Smooth muscle cell (in vitro differentiated cells): Measurements from ENCODE around the gene CACNA1C. TPM values are rescaled to one million over a fixed set of nuclear protein-coding genes. Genes with fewer than 3 reads are reported as not detected.

Experiments
- DNase-seq: peaks from one replicate; lab custom pipeline; 2025; ENCODE audit not compliant: unreplicated experiment; lab: John Stamatoyannopoulos, UW
- H2AFZ ChIP-seq: fragments of 200-600 bp; sonication (generic); 2 replicates; pipeline ENCODE4 v1.6.0; 2016; ENCODE audit warnings: antibody characterized with exemption, low read depth, mild to moderate bottlenecking
- H3F3A ChIP-seq: fragments of 200-600 bp; sonication (generic); 2 replicates; pipeline ENCODE4 v1.6.0; 2017; ENCODE audit warnings: antibody characterized with exemption, low read depth
- H3K27ac ChIP-seq: fragments of 200-600 bp; sonication (generic); 2 replicates; pipeline ENCODE4 v1.5.1; 2016; ENCODE audit warnings: low read depth, mild to moderate bottlenecking
- H3K27me3 ChIP-seq: fragments of 200-600 bp; sonication (generic); 2 replicates; pipeline ENCODE4 v1.6.1; 2016; ENCODE audit warnings: low read depth, mild to moderate bottlenecking
- H3K36me3 ChIP-seq: fragments of 200-600 bp; sonication (generic); 2 replicates; pipeline ENCODE4 v1.5.1; 2016; ENCODE audit warnings: low read depth
- H3K4me1 ChIP-seq: fragments of 200-600 bp; sonication (generic); 2 replicates; pipeline ENCODE4 v1.5.1; 2016; ENCODE audit warnings: low read depth
- H3K4me2 ChIP-seq: fragments of 200-600 bp; sonication (generic); 2 replicates; pipeline ENCODE4 v1.6.0; 2016; ENCODE audit warnings: mild to moderate bottlenecking
- H3K4me3 ChIP-seq: fragments of 200-600 bp; sonication (generic); 2 replicates; pipeline ENCODE4 v1.5.1; 2016; ENCODE audit warnings: mild to moderate bottlenecking
- H3K79me2 ChIP-seq: fragments of 200-600 bp; sonication (generic); 2 replicates; pipeline ENCODE4 v1.6.0; 2016; ENCODE audit warnings: low read depth, mild to moderate bottlenecking
- H3K9ac ChIP-seq: fragments of 200-600 bp; sonication (generic); 2 replicates; pipeline ENCODE4 v1.6.0; 2016; ENCODE audit warnings: low read depth
- H3K9me3 ChIP-seq: fragments of 200-600 bp; sonication (generic); replicated peaks from 2 replicates; pipeline ENCODE4 v1.5.1; 2016; ENCODE audit warnings: low read depth
- H4K20me1 ChIP-seq: fragments of 200-600 bp; sonication (generic); 2 replicates; pipeline ENCODE4 v1.6.0; 2016; ENCODE audit warnings: low read depth
- WGBS: methylation state at CpG from one replicate; pipeline ENCODE4 v1.1.7; 2016; ENCODE audit warnings: low lambda C conversion rate; 5-methylcytosine and 5-hydroxymethylcytosine counted together
- polyA plus RNA-seq: library from polyadenylated mRNA; unstranded; fragments of >200 nt; fragmentation: Nextera tagmentation; extraction: Ambion mirVana; gene quantifications from 2 replicates; pipeline ENCODE4 v1.2.1, GENCODE V29; 2016
- total RNA-seq: library from RNA; depleted of rRNA; stranded (reverse); fragments of >200 nt; gene quantifications from 2 replicates; pipeline ENCODE4 v1.2.3, GENCODE V29; 2014
- TF ChIP-seq, protein P1 (sequence below): fragments of 200-600 bp; sonication (generic); IDR thresholded peaks from 2 replicates; pipeline ENCODE4 v1.5.1; 2017; ENCODE audit warnings: borderline replicate concordance, mild to moderate bottlenecking, antibody characterized with exemption; ENCODE audit not compliant: insufficient read depth, poor library complexity, severe bottlenecking

The CACNA1C gene
- total and polyA plus RNA-seq, 2 experiments from 2014 or later, result 1.6 to 4.5 TPM

GRCh38 chr12:2487278-2487677, 434.5 kb downstream of the CACNA1C start:
- Histone ChIP-seq H3K9ac (no peak overlapping the region), H3K36me3 (no peaks in the 10 kb centered on the region), H3K27me3 (no peaks in the 10 kb centered on the region), H2AFZ (no peak overlapping the region), H3K4me3 (no peak overlapping the region), H3K9me3 (no peaks in the 10 kb centered on the region), H3K27ac (no peak overlapping the region), H3K4me1 (no peaks in the 10 kb centered on the region), H3K79me2 (no peaks in the 10 kb centered on the region), H3F3A (no peaks in the 10 kb centered on the region), H4K20me1 (no peaks in the 10 kb centered on the region), H3K4me2 (no peak overlapping the region)
- 65% methylated on average over 5 of the region's 5 CpGs for WGBS
- no peak for DNase-seq
- TF ChIP-seq, protein P1, sequence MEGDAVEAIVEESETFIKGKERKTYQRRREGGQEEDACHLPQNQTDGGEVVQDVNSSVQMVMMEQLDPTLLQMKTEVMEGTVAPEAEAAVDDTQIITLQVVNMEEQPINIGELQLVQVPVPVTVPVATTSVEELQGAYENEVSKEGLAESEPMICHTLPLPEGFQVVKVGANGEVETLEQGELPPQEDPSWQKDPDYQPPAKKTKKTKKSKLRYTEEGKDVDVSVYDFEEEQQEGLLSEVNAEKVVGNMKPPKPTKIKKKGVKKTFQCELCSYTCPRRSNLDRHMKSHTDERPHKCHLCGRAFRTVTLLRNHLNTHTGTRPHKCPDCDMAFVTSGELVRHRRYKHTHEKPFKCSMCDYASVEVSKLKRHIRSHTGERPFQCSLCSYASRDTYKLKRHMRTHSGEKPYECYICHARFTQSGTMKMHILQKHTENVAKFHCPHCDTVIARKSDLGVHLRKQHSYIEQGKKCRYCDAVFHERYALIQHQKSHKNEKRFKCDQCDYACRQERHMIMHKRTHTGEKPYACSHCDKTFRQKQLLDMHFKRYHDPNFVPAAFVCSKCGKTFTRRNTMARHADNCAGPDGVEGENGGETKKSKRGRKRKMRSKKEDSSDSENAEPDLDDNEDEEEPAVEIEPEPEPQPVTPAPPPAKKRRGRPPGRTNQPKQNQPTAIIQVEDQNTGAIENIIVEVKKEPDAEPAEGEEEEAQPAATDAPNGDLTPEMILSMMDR, result no peak

DNA sequence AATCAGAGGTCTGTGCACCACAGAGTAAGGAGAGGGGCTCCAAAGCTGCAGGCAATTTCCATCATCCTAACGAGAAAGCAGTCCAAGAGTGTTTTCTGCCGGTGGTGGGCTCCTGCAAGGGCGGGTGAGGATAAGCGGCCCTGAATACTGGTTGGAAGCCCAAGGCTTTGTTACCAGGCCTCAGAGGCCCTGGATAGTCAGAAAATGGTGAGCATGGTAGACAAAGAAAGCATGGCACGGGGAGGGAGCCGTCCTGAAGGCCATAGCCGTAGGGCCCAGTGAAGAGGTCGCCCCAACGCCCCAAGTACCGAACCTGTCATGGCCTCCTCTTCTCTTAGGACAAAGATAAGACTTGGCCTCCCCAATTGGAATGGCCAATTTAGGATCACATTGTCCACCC, 435.3 kb downstream of the CACNA1C start:
- no peak overlapping the region for H3K4me2 ChIP-seq
- H4K20me1 ChIP-seq, result no peaks in the 10 kb centered on the region
- no peaks in the 10 kb centered on the region for H3F3A ChIP-seq
- H2AFZ ChIP-seq, result no peak overlapping the region
- H3K9ac ChIP-seq, result no peak overlapping the region
- no peak overlapping the region for H3K4me3 ChIP-seq
- no peaks in the 10 kb centered on the region for H3K36me3 ChIP-seq
- WGBS, result 99% methylated on average over 10 of the region's 10 CpGs
- DNase-seq, result no peak
- H3K27me3 ChIP-seq, result no peaks in the 10 kb centered on the region
- no peaks in the 10 kb centered on the region for H3K9me3 ChIP-seq
- H3K4me1 ChIP-seq, result no peaks in the 10 kb centered on the region
- TF ChIP-seq, protein P1, result no peak
- no peak overlapping the region for H3K27ac ChIP-seq
- no peaks in the 10 kb centered on the region for H3K79me2 ChIP-seq

- Histone ChIP-seq H3K36me3 (no peaks in the 10 kb centered on the region), H3K27me3 (no peaks in the 10 kb centered on the region), H3K79me2 (no peaks in the 10 kb centered on the region), H3K4me1 (no peaks in the 10 kb centered on the region), H3K4me3 (no peak overlapping the region), H3K27ac (no peak overlapping the region), H2AFZ (no peak overlapping the region), H3K4me2 (no peak overlapping the region), H3F3A (no peaks in the 10 kb centered on the region), H3K9ac (no peak overlapping the region), H4K20me1 (no peaks in the 10 kb centered on the region), H3K9me3 (no peaks in the 10 kb centered on the region)
- no peak for DNase-seq
- 85% methylated on average over 7 of the region's 7 CpGs for WGBS
- TF ChIP-seq, protein P1, result no peak
Observed at GRCh38 chr12:2488596-2488995, 435.8 kb downstream of the CACNA1C start.

DNA sequence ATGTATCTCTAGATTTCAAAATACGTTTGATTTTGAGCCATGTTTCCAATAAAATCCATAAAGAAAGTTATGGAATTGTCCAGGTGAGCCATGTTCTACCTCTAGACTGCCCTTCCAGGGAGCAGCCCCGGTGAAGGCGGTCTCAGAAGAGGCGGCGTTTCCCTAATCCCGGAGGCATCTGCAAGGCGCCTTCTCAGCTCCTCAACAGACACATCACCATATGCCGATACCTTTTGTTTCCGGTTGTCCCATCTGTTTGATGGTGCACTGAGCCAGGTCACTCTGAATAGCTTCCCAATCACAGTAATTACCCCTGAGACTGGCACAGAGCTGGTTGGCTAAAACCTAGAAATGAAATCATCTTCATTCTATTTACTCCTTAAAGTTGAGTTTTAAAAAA, 436.5 kb downstream of the CACNA1C start:
- DNase-seq, result no peak
- no peaks in the 10 kb centered on the region for H3F3A ChIP-seq
- WGBS, result 94% methylated on average over 9 of the region's 9 CpGs
- no peaks in the 10 kb centered on the region for H4K20me1 ChIP-seq
- H3K4me2 ChIP-seq, result no peak overlapping the region
- TF ChIP-seq, protein P1, result no peak
- H2AFZ ChIP-seq, result no peak overlapping the region
- no peaks in the 10 kb centered on the region for H3K36me3 ChIP-seq
- H3K27ac ChIP-seq, result no peak overlapping the region
- no peaks in the 10 kb centered on the region for H3K4me1 ChIP-seq
- no peaks in the 10 kb centered on the region for H3K79me2 ChIP-seq
- no peaks in the 10 kb centered on the region for H3K27me3 ChIP-seq
- no peaks in the 10 kb centered on the region for H3K9me3 ChIP-seq
- H3K4me3 ChIP-seq, result no peak overlapping the region
- no peak overlapping the region for H3K9ac ChIP-seq
